HFF-Myc (cell line): Measurements from ENCODE around the gene PAF1.

ENCODE experiments used
- DNase-seq: peaks from one replicate; pipeline ENCODE4 v3.0.0-alpha.2; 2011; ENCODE audit warnings: low read depth; ENCODE audit errors: extremely low read depth
- H3K4me3 ChIP-seq: replicated peaks from 2 replicates; pipeline ENCODE4 v1.5.1; 2011; ENCODE audit warnings: low read depth, mild to moderate bottlenecking, control low read depth, low read length
- TF ChIP-seq, protein P1 (sequence below): IDR thresholded peaks from 2 replicates; pipeline ENCODE4 v1.5.1; 2012; ENCODE audit warnings: mild to moderate bottlenecking, low read depth, low read length, control low read depth; ENCODE audit errors: missing control alignments

PAF1 gene

GRCh38 chr19:39425744-39426143, 34.8 kb upstream of the PAF1 start:
- no peak overlapping the region for H3K4me3 ChIP-seq
- TF ChIP-seq, protein P1, sequence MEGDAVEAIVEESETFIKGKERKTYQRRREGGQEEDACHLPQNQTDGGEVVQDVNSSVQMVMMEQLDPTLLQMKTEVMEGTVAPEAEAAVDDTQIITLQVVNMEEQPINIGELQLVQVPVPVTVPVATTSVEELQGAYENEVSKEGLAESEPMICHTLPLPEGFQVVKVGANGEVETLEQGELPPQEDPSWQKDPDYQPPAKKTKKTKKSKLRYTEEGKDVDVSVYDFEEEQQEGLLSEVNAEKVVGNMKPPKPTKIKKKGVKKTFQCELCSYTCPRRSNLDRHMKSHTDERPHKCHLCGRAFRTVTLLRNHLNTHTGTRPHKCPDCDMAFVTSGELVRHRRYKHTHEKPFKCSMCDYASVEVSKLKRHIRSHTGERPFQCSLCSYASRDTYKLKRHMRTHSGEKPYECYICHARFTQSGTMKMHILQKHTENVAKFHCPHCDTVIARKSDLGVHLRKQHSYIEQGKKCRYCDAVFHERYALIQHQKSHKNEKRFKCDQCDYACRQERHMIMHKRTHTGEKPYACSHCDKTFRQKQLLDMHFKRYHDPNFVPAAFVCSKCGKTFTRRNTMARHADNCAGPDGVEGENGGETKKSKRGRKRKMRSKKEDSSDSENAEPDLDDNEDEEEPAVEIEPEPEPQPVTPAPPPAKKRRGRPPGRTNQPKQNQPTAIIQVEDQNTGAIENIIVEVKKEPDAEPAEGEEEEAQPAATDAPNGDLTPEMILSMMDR, result no peak
- no peak for DNase-seq

GRCh38 chr19:39424934-39425333, 34.0 kb upstream of the PAF1 start:
- TF ChIP-seq, protein P1, result no peak
- no peak overlapping the region for H3K4me3 ChIP-seq
- DNase-seq, result no peak

GRCh38 chr19:39423258-39424086, 32.6 kb upstream of the PAF1 start:
- no peak for DNase-seq
- TF ChIP-seq, protein P1, result no peak
- H3K4me3 ChIP-seq, result no peak overlapping the region

DNA sequence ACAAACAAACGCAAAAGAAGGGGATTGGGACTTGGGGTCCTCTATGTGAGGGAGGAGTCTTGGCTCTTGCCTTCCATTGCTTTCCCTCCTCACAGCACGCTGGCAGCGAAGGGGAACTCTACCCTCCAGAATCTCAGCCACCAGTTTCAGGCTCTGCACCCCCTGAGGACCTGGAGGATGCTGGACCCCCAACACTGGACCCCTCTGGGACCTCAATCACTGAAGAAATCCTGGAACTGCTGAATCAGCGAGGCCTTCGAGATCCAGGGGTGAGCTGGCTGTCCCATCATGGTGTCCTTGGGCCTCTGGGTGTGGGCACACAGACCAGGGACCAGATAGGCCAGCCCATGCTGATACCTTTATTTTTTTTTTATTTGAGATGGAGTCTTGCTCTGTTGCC, 31.1 kb upstream of the PAF1 start:
- H3K4me3 ChIP-seq, result no peak overlapping the region
- TF ChIP-seq, protein P1, result no peak
- DNase-seq, result no peak

GRCh38 chr19:39420769-39421168, 29.9 kb upstream of the PAF1 start:
- TF ChIP-seq, protein P1, result no peak

DNA sequence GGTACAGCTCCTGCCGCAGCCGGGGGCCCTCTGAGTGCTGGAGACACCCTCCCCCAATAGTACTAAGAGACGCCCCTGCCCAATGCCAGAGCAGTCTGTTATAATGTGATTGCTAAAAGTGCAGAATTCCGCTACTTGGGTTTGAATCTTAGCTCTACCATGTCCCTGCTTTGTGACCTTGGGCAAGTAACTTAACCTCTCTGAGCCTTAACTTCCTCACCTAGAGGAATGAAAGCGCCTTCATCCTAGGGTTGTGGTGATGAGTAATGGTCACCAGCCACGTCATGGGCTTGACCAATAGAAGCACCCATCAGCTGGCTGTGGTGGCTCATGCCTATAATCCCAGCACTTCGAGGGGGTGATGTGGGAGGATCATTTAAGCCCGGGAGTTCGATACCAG, 28.1 kb upstream of the PAF1 start:
- no peak for DNase-seq
- TF ChIP-seq, protein P1, result no peak
- no peak overlapping the region for H3K4me3 ChIP-seq

More at GRCh38 chr19:39420769-39421168, 29.9 kb upstream of the PAF1 start:
- no peak overlapping the region for H3K4me3 ChIP-seq
- no peak for DNase-seq
